Measurements from ENCODE around the gene GPBP1. TPM values are rescaled to one million over a fixed set of nuclear protein-coding genes. Genes with fewer than 3 reads are reported as not detected.

Gene GPBP1
- total RNA-seq, 1 donor from 2014 or later, result 70.6 TPM

- H3K4me3 ChIP-seq, result no peak overlapping the region
- DNase-seq (no peak), ATAC-seq (no peak)
- TF ChIP-seq CTCF (IDR thresholded peaks at IDR 0.05), result no peak
- peaks cover 10% of the 10 kb centered on the region for H3K4me1 ChIP-seq
- H3K36me3 ChIP-seq, result peaks cover 47% of the 10 kb centered on the region
- no peaks in the 10 kb centered on the region for H3K9me3 ChIP-seq
- intact Hi-C loops (cut with DNase I), result loop anchor here (10.0 kb wide), 1 partner anchor 967 kb away; no protein-coding TSS in a partner anchor
- H3K27ac ChIP-seq, result no peak overlapping the region
- no peaks in the 10 kb centered on the region for H3K27me3 ChIP-seq (ENCODE audit: low read depth)
Observed at GRCh38 chr5:57231607-57232006, 57.7 kb downstream of the GPBP1 start.

GRCh38 chr5:57232293-57233033, 58.6 kb downstream of the GPBP1 start:
- H3K27me3 ChIP-seq (ENCODE audit: low read depth), result no peaks in the 10 kb centered on the region
- no peak for ATAC-seq
- DNase-seq, result no peak

GRCh38 chr5:57243286-57244137, 69.7 kb downstream of the GPBP1 start:
- ATAC-seq, result peak in 1 of 2 donors; percentile 32

More at GRCh38 chr5:57232293-57233033, 58.6 kb downstream of the GPBP1 start:
- peaks cover 10% of the 10 kb centered on the region for H3K4me1 ChIP-seq
- H3K36me3 ChIP-seq, result peaks cover 56% of the 10 kb centered on the region
- no peaks in the 10 kb centered on the region for H3K9me3 ChIP-seq
- intact Hi-C loops (cut with DNase I), result loop anchor here (10.0 kb wide), 1 partner anchor 968 kb away; no protein-coding TSS in a partner anchor
- no peak overlapping the region for H3K4me3 ChIP-seq
- no peak for TF ChIP-seq CTCF (IDR thresholded peaks at IDR 0.05)
- H3K27ac ChIP-seq, result no peak overlapping the region

GRCh38 chr5:57244331-57244730, 70.5 kb downstream of the GPBP1 start:
- ATAC-seq, result no peak
- DNase-seq, result no peak
- H3K27me3 ChIP-seq (ENCODE audit: low read depth), result no peaks in the 10 kb centered on the region
- no peak for TF ChIP-seq CTCF (IDR thresholded peaks at IDR 0.05)
- peaks cover 4% of the 10 kb centered on the region for H3K4me1 ChIP-seq
- no peaks in the 10 kb centered on the region for H3K9me3 ChIP-seq
- H3K4me3 ChIP-seq, result no peak overlapping the region
- no peak overlapping the region for H3K27ac ChIP-seq
- H3K36me3 ChIP-seq, result peaks cover 36% of the 10 kb centered on the region
- intact Hi-C loops (cut with DNase I), result no loop called here

More at GRCh38 chr5:57243286-57244137, 69.7 kb downstream of the GPBP1 start:
- Histone ChIP-seq H3K4me1 (peaks cover 4% of the 10 kb centered on the region), H3K4me3 (no peak overlapping the region), H3K27me3 (ENCODE audit: low read depth) (no peaks in the 10 kb centered on the region), H3K36me3 (peaks cover 29% of the 10 kb centered on the region), H3K27ac (no peak overlapping the region), H3K9me3 (no peaks in the 10 kb centered on the region)
- DNase-seq, result no peak
- TF ChIP-seq CTCF (IDR thresholded peaks at IDR 0.05), result no peak
- intact Hi-C loops (cut with DNase I), result no loop called here

GRCh38 chr5:57246426-57246825, 72.6 kb downstream of the GPBP1 start:
- no peak for TF ChIP-seq CTCF (IDR thresholded peaks at IDR 0.05)
- no peak for DNase-seq
- Histone ChIP-seq H3K4me3 (no peak overlapping the region), H3K27ac (no peak overlapping the region), H3K4me1 (peaks cover 4% of the 10 kb centered on the region), H3K36me3 (peaks cover 49% of the 10 kb centered on the region), H3K27me3 (ENCODE audit: low read depth) (no peaks in the 10 kb centered on the region), H3K9me3 (no peaks in the 10 kb centered on the region)
- intact Hi-C loops (cut with DNase I), result no loop called here
- no peak for ATAC-seq
